Stimulated activated CD8-positive, alpha-beta memory T cell treated with anti-CD3 and anti-CD28 coated beads, Interleukin-2, amount 100 ng/mL, for 1 hour (primary cell): ENCODE measurements around the gene IFIT1B.
A peak's percentile ranks its signal among the peaks of the same experiment; 100 is the strongest.
"Not testable (repeated sequence)": the region's sequence is repeated elsewhere in the genome, so short reads cannot be mapped to it uniquely, and the experiment has no call there.

ENCODE experiments used
- DNase-seq, 2 donors: peaks; one replicate each; pipeline ENCODE4 v3.0.0-alpha.2; 2020; ENCODE audit warnings: low read depth in 2 of 2

IFIT1B gene

DNA sequence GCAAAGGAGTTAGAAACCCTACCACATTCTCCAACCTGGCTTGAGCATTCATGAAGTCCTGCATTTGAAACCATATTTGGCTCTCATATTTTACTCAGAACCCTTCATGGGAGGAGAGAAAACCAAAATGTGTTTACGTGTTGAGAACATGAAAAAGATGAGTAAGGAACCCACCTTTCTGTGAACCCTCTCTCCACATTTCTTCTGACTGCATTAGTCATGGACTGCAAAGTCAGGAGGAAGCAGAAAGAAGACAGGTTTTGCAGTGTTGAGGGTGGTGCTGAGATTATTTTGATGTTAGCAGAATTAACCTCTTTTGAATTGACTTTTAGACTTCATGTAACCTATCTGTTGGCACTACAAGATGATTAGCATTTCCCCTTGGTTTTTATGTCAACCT, 4.9 kb downstream of the IFIT1B start:
- DNase-seq: no peak

DNA sequence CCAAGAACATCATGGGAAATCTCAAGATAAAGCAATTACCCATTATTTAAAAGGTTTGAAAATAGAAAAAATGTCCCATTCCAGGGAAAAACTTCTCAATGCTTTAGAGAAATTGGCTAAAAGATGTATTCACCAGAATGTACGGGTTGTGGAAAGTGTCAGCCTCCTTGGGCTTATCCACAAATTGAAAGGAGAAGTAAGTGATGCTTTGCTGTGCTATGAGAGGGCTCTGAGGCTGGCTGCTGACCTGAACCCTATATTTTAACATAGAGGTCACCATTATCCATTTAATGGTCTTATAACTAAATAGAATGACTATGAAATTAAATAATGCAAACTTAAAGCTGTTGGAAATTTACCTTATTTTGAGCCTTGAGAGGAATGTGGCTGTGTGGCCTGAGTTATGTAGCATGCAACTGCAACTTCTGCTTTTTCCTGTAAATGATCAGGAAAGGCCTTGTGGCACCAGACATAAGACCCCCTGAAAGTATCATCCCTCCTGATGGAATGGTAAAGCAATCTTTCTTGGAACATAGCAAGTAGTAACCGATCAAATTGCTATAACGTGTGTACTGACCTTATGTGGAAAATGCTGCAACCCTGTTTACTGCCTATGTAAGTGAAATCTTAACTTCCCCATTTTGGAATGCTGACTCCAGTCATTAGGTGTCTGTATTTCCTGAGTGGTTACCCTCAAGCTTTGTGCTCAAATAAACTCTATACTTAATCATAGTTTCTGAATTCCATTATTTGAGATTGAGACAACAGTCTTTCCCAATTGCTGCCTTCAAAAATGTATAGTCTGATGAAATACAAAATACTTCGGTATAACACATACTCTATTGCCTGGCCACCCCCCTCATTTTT, 6.9 kb downstream of the IFIT1B start:
- DNase-seq: no peak

DNA sequence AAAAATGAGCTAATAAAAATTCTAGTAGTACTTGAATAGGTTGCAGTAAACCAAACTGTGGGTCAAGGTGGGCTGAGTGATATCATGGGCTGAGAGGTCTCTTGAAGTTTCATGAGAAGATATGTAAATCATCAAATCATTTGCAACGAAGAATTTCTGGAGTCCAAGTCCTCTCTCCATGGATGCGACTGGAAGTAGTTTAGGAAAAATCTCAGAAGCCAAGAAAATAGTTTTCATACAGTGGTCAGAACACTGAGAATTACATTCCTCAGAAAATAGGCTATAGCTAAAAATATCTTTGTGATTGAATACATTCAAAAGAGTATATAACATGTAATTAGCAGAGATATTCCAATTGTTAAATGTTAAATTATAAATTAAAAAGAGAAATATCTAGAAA, 10.9 kb downstream of the IFIT1B start:
- DNase-seq: no peak

DNA sequence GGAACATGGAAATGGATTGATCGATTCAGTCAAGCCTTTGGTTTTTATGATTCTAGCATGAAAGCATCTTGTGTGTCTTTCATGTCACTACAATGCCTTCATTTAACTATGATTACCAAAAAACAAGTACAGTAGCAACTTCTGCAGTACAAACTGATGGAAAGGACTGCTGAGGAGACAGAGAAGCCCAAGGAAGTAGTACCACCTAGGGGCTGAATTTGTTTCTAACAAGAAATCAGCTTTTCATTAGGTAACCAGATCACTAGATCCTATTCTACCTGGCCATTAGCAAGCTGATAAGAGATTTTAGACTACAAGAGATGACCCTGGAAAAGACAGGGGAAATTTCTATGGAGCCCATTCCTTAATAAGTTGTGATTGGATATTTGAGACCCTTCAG, 11.4 kb downstream of the IFIT1B start:
- no peak for DNase-seq

DNA sequence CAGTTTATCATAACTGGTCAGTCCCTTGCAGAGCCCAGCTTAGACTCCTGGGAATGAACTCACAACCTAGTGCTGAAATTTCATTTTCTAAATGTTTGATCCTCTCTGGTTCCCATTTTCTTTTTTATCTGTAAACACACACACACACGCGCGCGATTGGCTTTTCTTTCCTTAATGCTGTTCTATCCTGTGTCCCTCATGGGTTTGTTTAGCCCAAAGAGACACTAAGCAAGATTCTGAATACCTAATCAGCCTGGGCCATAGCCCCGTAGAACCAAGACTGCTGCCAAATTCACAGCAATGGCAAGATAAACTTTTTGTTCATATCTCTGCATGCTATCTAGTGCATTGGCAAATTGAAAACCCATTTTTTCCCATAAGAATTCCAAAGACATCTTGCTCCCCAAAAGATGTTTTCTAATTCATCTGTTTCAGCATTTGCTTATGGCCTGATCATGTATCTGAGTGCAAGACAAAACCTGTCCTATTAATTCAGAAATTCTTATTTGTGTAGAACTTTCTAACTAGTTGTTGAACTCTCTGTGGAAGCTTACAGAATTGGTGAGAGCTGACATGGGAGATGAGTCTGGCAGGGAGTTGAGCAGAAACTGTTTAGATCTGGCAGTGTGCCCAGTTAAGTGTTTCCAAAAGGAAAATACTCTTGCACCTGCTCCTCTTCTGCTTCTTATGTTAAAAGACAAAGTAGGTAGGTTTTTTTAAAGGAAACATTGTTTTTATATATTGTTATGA, 12.8 kb downstream of the IFIT1B start:
- no peak for DNase-seq

DNA sequence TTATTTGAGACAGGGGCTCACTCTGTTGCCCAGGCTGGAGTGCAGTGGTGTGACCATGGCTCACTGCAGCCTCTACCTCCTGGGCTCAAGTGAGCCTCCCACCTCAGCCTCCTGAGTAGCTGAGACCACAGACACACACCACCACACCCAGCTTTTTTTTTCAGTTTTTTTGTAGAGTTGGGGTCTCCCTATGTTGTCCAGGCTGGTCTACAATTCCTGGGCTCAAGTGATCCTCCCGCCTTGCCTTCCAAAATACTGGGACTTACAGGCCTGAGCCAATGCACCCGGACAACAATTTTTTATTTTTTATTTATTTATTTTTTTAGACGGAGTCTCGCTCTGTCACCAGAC, 13.3 kb downstream of the IFIT1B start:
- DNase-seq: not testable (repeated sequence)

DNA sequence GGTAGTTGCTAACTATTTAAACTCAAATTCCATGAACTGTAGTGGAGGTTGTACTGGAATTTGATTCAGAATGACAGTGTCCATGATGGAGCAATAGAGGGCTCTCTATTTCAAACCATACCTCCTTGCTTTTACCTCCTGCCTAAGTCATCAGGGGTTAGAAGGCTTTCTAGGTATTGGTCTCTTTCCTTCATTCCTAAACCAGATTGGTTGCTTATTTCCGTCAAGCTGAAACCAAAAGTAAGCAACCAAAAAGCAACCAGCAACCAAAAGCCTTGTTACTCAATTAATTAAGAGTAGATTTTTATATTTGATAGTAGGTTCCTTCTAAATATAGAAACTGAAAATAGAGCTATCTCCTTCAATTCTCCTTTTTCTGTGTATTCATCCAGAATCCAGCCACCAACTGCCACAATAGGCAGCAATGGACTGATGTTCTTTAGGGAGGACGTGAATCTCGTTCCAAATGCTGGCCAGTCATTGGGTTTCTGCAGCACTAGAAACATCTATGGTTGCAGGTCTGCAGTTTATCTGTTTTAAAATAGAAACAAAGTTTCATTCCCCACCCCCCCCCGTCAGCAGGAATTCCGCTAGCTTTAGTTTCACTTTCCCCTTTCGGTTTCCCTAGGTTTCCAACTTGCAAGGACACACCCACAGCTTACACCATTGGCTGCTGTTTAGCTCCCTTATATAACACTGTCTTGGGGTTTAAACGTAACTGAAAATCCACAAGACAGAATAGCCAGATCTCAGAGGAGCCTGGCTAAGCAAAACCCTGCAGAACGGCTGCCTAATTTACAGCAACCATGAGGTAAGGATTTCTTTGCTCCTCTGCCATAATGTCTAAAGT, 14.3 kb downstream of the IFIT1B start, which contains the start of gene IFIT1:
Gene IFIT1 (plus strand): TSS at position 717 of the 850 bp plus-strand sequence. CDS start 90 bp downstream, at position 807.
- peak; percentile 7 to 18 for DNase-seq

DNA sequence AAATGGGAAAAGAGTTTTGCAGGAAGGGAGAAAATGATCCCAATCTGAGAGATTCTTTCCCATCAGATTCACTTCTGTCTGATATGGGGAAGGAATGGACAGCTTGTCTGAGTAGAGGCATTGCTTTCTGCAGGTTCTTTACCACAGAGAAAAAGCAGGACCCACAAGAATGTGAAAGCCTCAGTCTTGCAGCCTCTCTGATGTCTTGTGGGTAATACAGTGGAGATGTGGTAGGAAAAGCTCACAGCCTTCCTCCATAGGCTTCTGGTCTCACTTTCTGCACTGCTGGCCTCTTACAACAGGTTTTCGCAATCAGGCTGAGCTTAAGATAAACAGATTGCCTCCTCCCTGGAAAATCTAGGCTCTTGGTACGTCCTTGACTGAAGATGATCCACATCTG, 15.1 kb downstream of the IFIT1B start:
- no peak for DNase-seq

DNA sequence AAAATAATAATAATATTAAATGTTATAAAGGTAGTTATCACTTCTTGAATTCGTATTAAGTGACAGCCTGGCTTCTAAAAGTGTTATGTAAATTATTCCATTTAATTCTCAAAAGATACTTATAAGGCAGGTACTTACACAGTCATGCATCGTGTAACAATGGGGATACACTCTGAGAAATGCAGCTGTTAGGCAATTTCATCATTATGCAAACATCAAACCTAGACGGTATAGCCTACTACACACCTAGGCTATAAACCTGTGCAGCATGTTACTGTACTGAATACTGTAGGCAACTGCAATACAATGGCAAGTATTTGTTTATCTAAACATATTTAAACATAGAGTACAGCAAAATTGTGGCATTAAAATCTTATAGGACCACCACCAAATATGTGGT, 16.0 kb downstream of the IFIT1B start:
- DNase-seq: no peak

DNA sequence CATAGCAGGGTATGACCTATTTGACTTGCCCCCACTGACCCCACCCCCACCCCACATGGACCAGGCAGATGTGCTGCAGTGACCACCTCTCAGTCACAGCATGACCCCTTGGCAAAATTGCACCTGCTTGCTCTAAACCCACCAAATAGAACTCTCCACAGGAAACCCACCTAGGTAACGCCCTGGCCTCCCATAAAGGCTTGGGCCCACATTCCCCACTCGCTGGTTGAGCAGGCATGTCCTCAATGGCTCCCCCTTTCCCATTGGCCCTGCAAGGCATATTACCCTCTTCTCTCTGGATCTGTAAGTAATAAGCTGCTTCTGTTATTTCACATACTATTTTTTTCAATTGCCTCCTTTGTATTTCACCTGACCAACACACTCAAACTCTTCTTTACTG, 17.3 kb downstream of the IFIT1B start:
- no peak for DNase-seq

DNA sequence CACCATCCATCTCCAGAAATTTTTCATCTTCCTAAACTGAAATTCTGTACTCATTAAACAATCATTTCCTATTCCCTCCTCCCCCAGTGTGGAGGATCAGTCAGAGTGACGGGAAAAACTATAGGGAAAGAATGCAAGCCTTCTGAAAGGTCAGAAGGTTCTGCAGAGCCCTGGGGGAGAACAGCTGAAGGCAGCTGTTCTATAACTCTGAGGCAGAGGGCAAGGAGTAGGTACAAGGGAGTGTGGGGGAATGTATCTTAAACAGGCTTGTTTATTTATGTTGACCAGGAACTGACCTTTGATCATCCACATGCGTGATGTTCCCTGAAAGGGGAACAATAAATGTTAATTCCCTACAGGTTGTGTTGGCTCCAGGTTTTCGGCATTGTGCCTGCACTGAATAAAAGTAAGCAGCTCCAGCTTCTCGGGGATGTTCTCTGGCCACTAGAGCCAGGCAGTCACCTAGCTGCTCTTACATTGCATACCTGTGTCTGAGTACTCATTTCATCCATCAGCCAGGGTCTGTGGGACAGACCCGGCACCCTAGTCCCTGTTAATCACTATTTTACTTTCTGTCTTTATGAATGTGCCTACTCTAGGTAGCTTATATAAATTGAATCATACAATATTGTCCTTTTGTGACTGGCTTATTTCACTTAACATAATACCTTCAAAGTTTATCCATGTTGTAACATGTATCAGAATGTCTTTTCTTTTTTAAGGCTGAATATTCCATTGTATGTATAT, 20.3 kb downstream of the IFIT1B start:
- no peak for DNase-seq

DNA sequence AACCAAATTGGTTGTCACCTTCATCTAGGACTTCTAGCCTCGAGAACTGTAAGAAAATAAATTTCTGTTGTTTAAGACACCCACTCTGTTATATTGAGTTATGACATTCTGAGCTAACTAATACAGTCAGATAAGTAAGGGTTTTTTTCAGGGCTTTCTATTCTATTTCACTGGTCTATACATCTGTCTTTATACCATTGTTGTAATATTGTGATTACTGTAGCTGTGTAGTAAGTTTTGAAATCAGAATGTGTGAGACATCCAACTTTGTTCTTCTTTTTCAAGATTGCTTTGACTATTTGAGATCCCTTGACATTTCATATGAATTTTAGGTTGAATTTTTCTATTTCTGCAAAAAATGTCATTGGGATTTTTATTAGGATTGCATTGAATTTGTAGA, 22.1 kb downstream of the IFIT1B start:
- DNase-seq: no peak

DNA sequence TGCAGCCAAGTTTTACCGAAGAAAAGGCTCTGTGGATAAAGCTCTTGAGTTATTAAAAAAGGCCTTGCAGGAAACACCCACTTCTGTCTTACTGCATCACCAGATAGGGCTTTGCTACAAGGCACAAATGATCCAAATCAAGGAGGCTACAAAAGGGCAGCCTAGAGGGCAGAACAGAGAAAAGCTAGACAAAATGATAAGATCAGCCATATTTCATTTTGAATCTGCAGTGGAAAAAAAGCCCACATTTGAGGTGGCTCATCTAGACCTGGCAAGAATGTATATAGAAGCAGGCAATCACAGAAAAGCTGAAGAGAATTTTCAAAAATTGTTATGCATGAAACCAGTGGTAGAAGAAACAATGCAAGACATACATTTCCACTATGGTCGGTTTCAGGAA, 25.2 kb downstream of the IFIT1B start:
- no peak for DNase-seq

DNA sequence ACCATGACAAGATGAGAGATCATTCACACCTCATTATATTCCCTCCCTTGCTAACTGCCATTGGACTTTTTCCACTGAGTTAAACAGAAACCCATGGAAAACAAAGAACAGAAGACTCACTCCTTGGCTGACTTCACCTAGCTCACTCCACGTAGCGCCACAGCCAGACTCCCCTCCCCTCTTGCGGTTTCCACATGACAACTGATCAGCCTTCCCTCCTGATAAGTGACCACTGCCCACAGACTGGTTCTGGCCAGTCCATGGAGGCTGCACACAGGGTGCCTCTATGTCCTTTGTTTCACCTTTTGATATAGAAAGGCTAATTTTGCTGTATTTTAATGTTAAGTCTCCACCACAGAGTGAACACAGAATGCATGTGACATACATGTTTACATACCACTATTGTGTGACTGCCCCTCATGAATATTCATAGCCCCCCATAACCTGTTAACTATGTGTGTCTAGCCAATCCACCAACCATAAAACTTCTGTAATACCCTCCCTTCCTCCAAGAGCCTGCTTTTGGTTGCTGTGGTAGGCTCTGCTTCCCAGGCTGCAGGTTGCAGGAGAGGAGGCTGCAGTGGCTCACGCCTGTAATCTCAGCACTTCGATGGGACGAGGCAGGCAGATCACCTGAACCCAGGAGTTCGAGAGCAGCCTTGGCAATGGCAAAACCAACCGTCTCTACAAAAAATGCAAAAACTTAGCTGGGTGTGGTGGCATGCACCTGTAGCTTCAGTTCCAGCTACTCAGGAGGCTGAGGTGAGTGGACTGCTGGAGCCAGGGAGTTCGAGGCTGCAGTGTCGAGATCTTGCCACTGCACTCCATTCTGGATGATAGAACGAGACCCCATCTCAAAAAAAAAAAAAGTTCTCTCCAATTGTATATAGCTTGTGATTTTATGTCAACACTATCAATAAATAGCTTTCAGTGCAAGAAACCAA, 26.5 kb downstream of the IFIT1B start:
- DNase-seq: no peak

DNA sequence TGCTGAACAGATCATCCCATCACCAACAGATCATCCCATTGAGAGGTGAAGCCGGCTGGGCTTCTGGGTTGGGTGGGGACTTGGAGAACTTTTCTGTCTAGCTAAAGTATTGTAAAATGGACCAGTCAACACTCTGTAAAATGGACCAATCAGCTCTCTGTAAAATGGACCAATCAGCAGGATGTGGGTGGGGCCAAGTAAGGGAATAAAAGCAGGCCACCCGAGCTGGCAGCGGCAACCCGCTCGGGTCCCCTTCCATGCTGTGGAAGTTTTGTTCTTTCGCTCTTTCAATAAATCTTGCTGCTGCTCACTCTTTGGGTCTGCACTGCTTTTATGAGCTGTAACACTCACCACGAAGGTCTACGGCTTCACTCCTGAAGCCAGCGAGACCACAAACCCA, 28.3 kb downstream of the IFIT1B start:
- DNase-seq: not testable (repeated sequence)

DNA sequence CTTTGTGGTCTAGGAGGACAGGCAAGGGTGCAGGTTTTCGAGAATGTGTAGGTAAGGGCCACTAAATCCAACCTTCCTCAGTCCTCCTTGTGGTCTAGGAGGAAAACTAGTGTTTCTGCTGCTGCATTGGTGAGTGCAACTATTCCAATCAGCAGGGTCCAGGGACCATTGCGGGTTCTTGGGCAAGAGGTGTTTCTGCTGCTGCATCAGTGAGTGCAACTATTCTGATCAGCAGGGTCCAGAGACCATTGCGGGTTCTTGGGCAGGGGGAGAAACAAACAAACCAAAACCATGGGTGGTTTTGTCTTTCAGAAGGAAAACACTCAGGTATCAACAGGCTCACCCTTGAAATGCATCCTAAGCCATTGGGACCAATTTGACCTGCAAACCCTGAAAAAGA, 29.9 kb downstream of the IFIT1B start:
- not testable (repeated sequence) for DNase-seq

DNA sequence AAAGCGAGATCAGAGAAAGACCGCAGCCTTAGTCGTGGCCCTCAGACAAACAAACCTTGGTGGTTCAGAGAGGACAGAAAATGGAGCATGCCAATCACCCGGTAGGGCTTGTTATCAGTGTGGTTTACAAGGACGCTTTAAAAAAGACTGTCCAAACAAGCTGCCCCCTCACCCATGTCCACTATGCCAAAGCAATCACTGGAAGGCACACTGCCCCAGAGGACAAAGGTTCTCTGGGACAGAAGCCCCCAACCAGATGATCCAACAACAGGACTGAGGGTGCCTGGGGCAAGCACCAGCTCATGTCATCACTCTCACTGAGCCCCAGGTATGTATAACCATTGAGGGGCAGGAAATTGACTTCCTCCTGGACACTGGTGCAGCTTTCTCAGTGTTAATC, 31.4 kb downstream of the IFIT1B start:
- DNase-seq: not testable (repeated sequence)

DNA sequence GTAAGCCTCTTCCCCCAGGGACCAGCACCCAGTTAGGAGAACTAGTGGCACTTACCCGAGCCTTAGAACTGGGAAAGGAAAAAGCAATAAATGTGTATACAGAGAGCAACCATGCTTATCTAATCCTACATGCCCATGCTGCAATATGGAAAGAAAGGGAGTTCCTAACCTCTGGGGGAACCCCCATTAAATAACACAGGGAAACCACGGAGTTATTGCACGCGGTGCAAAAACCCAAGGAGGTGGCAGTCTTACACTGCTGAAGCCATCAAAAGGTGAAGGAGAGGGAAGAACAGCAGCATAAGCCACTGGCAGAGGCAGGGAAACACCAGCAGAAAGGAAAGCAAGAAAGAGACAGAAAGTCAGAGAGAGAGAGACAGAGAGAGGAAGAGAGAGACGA, 32.7 kb downstream of the IFIT1B start:
- not testable (repeated sequence) for DNase-seq

DNA sequence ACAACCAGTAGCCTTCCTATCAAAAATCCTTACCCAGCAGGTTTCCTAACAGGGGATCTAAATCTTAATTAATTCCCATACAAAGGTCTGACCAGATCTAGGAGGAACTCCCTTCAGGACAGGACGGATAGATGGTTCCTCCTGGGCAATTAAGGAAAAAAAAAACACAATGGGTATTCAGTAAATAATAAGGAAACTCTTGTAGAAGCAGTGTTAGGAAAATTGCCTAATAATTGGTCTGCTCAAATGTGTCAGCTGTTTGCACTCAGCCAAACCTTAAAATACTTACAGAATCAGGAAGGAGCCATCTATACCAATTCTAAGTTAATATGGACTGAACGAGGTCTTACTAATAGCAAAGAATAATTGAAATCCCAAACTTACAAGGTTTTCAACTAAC, 33.3 kb downstream of the IFIT1B start:
- not testable (repeated sequence) for DNase-seq

DNA sequence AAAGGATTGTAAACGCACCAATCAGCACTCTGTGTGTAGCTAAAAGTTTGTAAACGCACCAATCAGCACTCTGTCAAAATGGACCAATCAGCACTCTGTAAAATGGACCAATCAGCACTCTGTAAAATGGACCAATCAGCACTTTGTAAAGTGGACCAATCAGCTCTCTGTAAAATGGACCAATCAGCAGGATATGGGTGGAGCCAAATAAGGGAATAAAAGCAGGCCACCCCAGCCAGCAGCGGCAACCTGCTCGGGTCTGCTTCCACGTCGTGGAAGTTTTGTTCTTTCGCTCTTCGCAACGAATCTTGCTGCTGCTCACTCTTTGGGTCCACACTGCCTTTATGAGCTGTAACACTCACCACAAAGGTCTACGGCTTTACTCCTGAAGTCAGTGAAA, 34.4 kb downstream of the IFIT1B start:
- DNase-seq: peak in 1 of 2 donors; percentile 9
